Keratinocyte (primary cell): Measurements from ENCODE around the gene FRMD6. TPM values are rescaled to one million over a fixed set of nuclear protein-coding genes. Genes with fewer than 3 reads are reported as not detected.

Source experiments
- DNase-seq: peaks from one replicate; pipeline ENCODE4 v3.0.0-alpha.2; 2011; ENCODE audit warnings: low read depth, missing footprints, low spot score
- FAIRE-seq: peaks from 2 replicates; lab custom pipeline; 2011; peaks lifted over from hg19 to GRCh38; lab: Jason Lieb, UNC
- H2AFZ ChIP-seq: 2 replicates; pipeline ENCODE4 v1.6.0; 2012; ENCODE audit warnings: low read length, control low read depth, inconsistent platforms; ENCODE audit not compliant: control insufficient read depth
- H3K27ac ChIP-seq: 2 replicates; pipeline ENCODE4 v1.5.1; 2011; ENCODE audit warnings: low read length; ENCODE audit not compliant: control insufficient read depth, insufficient read depth
- H3K27me3 ChIP-seq: 3 replicates; pipeline ENCODE4 v1.6.0; 2011; ENCODE audit warnings: low read length; ENCODE audit not compliant: control insufficient read depth, insufficient read depth; ENCODE audit errors: extremely low read depth
- H3K36me3 ChIP-seq, 2 experiments: 2 replicates in 1 of 2; 3 replicates in 1 of 2; pipeline ENCODE4 v1.5.1; 2011; ENCODE audit warnings: low read length in 2 of 2, mild to moderate bottlenecking in 1 of 2; ENCODE audit not compliant: control insufficient read depth in 2 of 2, insufficient read depth in 2 of 2; ENCODE audit errors: extremely low read depth in 1 of 2
- H3K4me1 ChIP-seq: 3 replicates; pipeline ENCODE4 v1.5.1; 2011; ENCODE audit warnings: low read length; ENCODE audit not compliant: control insufficient read depth, insufficient read depth; ENCODE audit errors: extremely low read depth
- H3K4me2 ChIP-seq: 3 replicates; pipeline ENCODE4 v1.6.0; 2011; ENCODE audit warnings: low read depth, low read length; ENCODE audit not compliant: control insufficient read depth, insufficient read depth; ENCODE audit errors: extremely low read depth
- H3K4me3 ChIP-seq, 3 experiments: fragments of 200-600 bp in 1 of 3; sonication (generic) in 1 of 3; 2 replicates in 2 of 3; 3 replicates in 1 of 3; pipeline ENCODE4 v1.5.1; 2011 to 2016; ENCODE audit warnings: low read length in 3 of 3, mild to moderate bottlenecking in 3 of 3, control low read depth in 2 of 3, inconsistent platforms in 1 of 3, low read depth in 1 of 3, mixed read lengths in 1 of 3, mixed run types in 1 of 3, moderate library complexity in 1 of 3; ENCODE audit not compliant: control insufficient read depth in 2 of 3, insufficient read depth in 2 of 3; ENCODE audit errors: extremely low read depth in 1 of 3
- H3K79me2 ChIP-seq: 2 replicates; pipeline ENCODE4 v1.6.0; 2012; ENCODE audit warnings: low read length; ENCODE audit not compliant: control insufficient read depth, insufficient read depth
- H3K9ac ChIP-seq: 3 replicates; pipeline ENCODE4 v1.6.0; 2011; ENCODE audit warnings: low read length; ENCODE audit not compliant: control insufficient read depth, insufficient read depth; ENCODE audit errors: extremely low read depth
- H3K9me1 ChIP-seq: 3 replicates; pipeline ENCODE4 v1.6.0; 2011; ENCODE audit warnings: low read length; ENCODE audit not compliant: control insufficient read depth, insufficient read depth; ENCODE audit errors: extremely low read depth
- H3K9me3 ChIP-seq: 2 replicates; pipeline ENCODE4 v1.5.1; 2012; ENCODE audit warnings: low read depth, low read length; ENCODE audit not compliant: control insufficient read depth
- H4K20me1 ChIP-seq: 3 replicates; pipeline ENCODE4 v1.6.0; 2011; ENCODE audit warnings: low read length; ENCODE audit not compliant: control insufficient read depth, insufficient read depth; ENCODE audit errors: extremely low read depth
- CTCF ChIP-seq, 3 experiments: IDR thresholded peaks in 1 of 3; conservative IDR thresholded peaks in 1 of 3; optimal IDR thresholded peaks in 1 of 3; 2 replicates in 2 of 3; 3 replicates in 1 of 3; pipeline versions ENCODE3 to v1.5.1; 2011; ENCODE audit warnings: low read length in 3 of 3, mild to moderate bottlenecking in 3 of 3, moderate library complexity in 2 of 3, control low read depth in 1 of 3, inconsistent platforms in 1 of 3; ENCODE audit not compliant: insufficient read depth in 2 of 3; ENCODE audit errors: extremely low read depth in 1 of 3
- EZH2 ChIP-seq: IDR thresholded peaks from one replicate; pipeline ENCODE4 v1.6.1; 2012; ENCODE audit warnings: inconsistent platforms, mild to moderate bottlenecking, low read length, moderate library complexity
- dilution Hi-C: fragments of 300-500 bp; cut with MboI; formaldehyde crosslinking; loops from one replicate; pipeline ENCODE4 v1.7.0; 2020; ENCODE audit warnings: low sequenced_read_pairs; ENCODE audit not compliant: extremely low pct_ligation_motif_present
- polyA plus RNA-seq, 5 experiments: library from polyadenylated mRNA; depleted of rRNA in 3 of 5; stranded (reverse) in 3 of 5; stranded (forward) in 1 of 5; unstranded in 1 of 5; fragments of >200 nt; gene quantifications; 1 replicate in 1 of 5; 2 replicates in 3 of 5; 3 replicates in 1 of 5; pipeline versions ENCODE4 v1.2.1 to v1.2.3, GENCODE V29; 2011 to 2012; ENCODE audit warnings: missing spikeins in 2 of 5, low read depth in 1 of 5, low replicate concordance in 1 of 5

The FRMD6 gene
- polyA plus RNA-seq, 1 donor (not counting 4 experiments of a cell fraction or from before 2014, with no cell fraction given): 120 TPM

GRCh38 chr14:51616256-51616655 lies 35.5 kb upstream of the FRMD6 start:
- H3K9me3 ChIP-seq: no peaks in the 10 kb centered on the region
- FAIRE-seq (no peak), DNase-seq (no peak)
- no peak overlapping the region for H3K4me2 ChIP-seq
- H3K79me2 ChIP-seq: peaks cover 58% of the 10 kb centered on the region
- no peak overlapping the region for H3K9ac ChIP-seq
- H2AFZ ChIP-seq: no peak overlapping the region
- no peak overlapping the region for H3K27ac ChIP-seq
- TF ChIP-seq CTCF (optimal IDR thresholded peaks at IDR 0.05 in 1 of 3, IDR thresholded peaks at IDR 0.05 in 1 of 3, conservative IDR thresholded peaks at IDR 0.05 in 1 of 3; ENCODE audit: extremely low read depth in 1 of 3, insufficient read depth in 2 of 3, low read length in 3 of 3): no peak
- TF ChIP-seq EZH2: no peak
- H3K4me1 ChIP-seq: peaks cover 14% of the 10 kb centered on the region
- peaks cover 10 to 13% of the 10 kb centered on the region in 2 experiments for H3K36me3 ChIP-seq
- peaks cover 15% of the 10 kb centered on the region for H4K20me1 ChIP-seq
- H3K9me1 ChIP-seq: no peaks in the 10 kb centered on the region
- no peaks in the 10 kb centered on the region for H3K27me3 ChIP-seq
- H3K4me3 ChIP-seq: no peak overlapping the region
- dilution Hi-C loops: no loop called here

GRCh38 chr14:51616724-51617409 lies 34.8 kb upstream of the FRMD6 start:
- H2AFZ ChIP-seq: no peak overlapping the region
- no peak overlapping the region for H3K27ac ChIP-seq
- H3K9me1 ChIP-seq: no peaks in the 10 kb centered on the region
- peak overlapping the region in 1 of 3 experiments; percentile 16 for H3K4me3 ChIP-seq
- H4K20me1 ChIP-seq: peaks cover 13% of the 10 kb centered on the region
- no peaks in the 10 kb centered on the region for H3K27me3 ChIP-seq
- no peaks in the 10 kb centered on the region for H3K9me3 ChIP-seq
- dilution Hi-C loops: no loop called here
- peak; percentile 77 for DNase-seq
- peak; percentile 93 for FAIRE-seq
- H3K4me1 ChIP-seq: peaks cover 14% of the 10 kb centered on the region
- TF ChIP-seq EZH2 (no peak), CTCF (optimal IDR thresholded peaks at IDR 0.05 in 1 of 3, IDR thresholded peaks at IDR 0.05 in 1 of 3, conservative IDR thresholded peaks at IDR 0.05 in 1 of 3; ENCODE audit: extremely low read depth in 1 of 3, insufficient read depth in 2 of 3, low read length in 3 of 3) (no peak)
- H3K79me2 ChIP-seq: peaks cover 59% of the 10 kb centered on the region
- no peak overlapping the region for H3K9ac ChIP-seq
- H3K4me2 ChIP-seq: peak overlapping the region; percentile 59
- H3K36me3 ChIP-seq: peaks cover 14 to 17% of the 10 kb centered on the region in 2 experiments
